ENCODE measurements around the gene CCDC91.

The CCDC91 gene

GRCh38 chr12:28513983-28514382 is 323.7 kb downstream of the CCDC91 start:
- DNase-seq (ENCODE audit: extremely low read depth in 1 of 2, low read depth in 1 of 2), result no peak

GRCh38 chr12:28517101-28517500 is 326.8 kb downstream of the CCDC91 start:
- no peak for DNase-seq (ENCODE audit: extremely low read depth in 1 of 2, low read depth in 1 of 2)

DNA sequence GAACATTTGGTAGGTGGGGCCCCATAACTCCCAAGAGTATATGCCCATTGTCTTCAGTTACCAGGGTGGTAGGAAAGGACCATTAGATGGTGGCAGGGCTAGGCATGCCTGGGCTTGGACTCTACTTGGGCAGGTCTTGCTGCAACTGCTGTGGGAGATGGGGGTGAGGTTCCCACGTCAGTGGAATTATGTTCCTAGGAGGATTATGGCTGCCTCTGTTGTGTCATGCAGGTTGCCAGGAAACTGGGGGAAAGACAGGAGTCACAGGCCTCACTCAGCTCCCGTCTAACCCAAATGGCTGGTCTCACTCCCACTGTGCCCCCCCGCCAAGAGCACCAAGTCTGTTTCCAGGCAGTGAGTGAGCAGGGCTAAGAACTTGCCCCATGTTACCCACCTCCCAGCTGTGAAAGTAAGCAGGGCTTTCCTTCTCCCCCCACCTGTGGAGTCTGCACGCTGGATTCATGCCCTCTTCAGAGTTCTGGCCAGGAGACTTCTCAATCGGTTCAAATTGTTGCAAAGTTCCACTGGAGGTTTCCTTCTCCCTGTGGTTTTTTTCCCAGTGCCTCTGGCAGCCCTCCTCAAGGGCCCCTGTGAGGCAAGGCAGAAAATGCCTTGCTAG is 337.5 kb downstream of the CCDC91 start:
- DNase-seq (ENCODE audit: extremely low read depth in 1 of 2, low read depth in 1 of 2), result no peak

- no peak for DNase-seq (ENCODE audit: extremely low read depth in 1 of 2, low read depth in 1 of 2)
Measured at GRCh38 chr12:28535216-28535615, 345.0 kb downstream of the CCDC91 start.

- no peak for DNase-seq (ENCODE audit: extremely low read depth in 1 of 2, low read depth in 1 of 2)
Measured at GRCh38 chr12:28536088-28536487, 345.8 kb downstream of the CCDC91 start.

DNA sequence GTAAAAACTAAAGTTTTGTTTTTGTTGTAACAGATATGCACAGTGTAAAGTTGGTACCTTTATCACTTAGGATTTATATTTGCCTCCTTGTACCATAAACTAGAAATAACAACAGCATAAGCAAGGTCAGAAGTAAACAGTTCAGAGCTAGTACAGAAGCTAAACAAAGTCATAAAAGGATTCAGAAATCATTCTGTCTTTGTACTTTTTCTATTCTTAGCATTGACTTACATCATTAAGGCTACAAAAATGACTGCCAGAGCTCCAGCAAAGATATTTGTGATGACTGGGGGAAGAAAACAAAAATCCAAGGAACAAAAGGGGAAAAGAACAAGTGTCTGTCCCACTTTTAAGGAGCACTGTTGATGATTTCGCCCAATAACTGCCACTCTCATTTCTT is 347.2 kb downstream of the CCDC91 start:
- DNase-seq (ENCODE audit: extremely low read depth in 1 of 2, low read depth in 1 of 2), result no peak

- DNase-seq (ENCODE audit: extremely low read depth in 1 of 2, low read depth in 1 of 2), result no peak
Measured at GRCh38 chr12:28539691-28540323, 349.6 kb downstream of the CCDC91 start.

DNA sequence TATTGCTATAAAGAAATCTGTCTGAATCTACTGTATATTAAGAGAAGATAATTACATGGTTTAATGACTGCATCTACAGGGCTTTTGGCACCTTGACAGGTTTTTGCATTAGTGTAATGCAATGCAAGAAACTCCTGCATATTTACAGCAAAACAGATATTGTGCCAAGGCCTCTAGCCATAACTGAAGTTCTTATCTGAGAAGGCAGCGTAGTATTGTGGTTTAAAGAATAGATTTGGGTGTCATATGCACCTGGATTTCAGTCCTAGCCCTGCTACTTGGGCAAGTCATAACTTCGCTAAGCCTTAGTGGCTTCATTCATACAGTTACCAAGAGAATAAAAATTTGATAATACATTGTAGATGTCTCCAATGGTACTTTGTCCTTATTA is 350.1 kb downstream of the CCDC91 start:
- no peak for DNase-seq (ENCODE audit: extremely low read depth in 1 of 2, low read depth in 1 of 2)

DNA sequence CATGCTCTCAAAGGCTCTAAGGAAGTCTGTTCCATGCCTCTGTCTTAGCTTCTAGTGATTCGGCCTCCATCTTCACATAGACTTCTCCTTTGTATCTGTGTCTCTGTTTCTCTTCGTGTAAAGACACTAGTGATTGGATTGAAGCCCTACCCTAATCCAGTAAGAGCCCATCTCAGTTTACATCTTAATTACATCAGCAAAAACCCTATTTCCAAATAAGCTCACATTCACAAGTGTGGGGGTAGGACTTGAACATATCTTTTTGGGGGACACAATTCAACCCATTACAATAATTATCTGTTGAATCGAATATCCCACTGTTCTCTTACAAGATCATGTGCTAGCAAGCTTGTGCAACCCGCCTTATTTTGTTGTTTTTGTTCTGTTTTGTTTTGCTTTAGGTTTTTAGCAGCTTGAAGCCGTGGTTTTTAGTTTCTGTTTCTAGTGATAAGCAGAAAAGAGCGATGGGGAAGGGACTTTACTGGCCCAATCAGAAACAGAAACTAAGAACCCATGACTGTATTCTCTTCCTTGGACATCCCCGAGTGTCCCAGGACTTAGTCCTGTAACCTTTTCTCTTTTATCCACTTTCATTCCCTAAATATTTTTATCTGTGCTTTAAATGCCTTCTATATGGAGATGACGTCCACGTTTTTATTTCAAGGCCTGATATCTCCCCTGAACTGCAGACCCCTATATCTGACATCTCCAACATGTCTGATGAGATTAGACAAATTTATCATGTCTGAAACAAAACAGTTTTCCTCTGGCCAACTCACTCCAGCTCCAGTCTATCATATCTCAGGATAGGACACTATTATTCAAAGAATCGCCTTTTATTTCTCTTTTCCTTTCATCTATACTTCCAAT is 353.0 kb downstream of the CCDC91 start:
- DNase-seq (ENCODE audit: extremely low read depth in 1 of 2, low read depth in 1 of 2), result no peak

DNA sequence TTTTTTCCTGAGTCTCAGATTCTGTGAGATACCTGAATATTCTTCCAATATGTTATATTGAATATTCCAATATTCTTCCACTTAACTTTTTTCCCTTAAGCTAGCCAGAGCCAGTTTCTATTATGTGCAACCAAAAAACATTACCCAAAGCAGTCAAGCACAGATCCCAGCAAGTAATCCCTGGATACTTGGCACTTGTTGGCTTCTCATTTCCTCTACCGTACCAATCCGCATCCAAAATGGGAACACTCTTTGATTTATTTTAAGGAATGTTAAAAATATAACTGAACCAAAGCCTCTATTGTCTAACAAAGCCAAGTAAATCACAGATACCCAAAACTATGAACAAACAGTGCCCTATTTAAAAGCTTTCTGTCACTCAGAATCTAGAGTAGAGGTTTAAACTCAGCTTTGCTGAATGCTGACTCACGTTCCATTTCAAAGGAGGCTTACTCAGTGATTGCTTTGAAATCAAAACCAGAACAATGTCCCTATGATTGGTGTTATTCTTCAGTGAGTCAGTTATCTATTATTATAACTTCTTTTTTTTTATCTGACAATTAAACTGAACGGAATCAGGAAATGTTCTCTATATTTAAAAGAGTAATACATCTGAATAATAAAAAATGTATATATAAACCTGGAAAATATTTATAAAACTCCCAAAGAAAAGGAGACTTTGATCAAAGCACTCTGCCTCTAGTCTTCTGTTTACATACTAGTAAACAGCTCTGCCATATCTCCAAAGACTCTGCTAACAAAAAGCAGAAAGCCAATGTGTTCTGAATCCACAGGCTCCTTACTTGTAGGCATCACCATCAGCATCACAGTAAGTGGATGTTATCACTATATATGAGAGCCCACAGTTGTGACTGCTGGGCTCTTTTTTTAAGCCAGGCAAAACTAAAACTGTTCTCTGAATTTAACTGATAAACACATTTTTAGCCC is 360.8 kb downstream of the CCDC91 start:
- no peak for DNase-seq (ENCODE audit: extremely low read depth in 1 of 2, low read depth in 1 of 2)

DNA sequence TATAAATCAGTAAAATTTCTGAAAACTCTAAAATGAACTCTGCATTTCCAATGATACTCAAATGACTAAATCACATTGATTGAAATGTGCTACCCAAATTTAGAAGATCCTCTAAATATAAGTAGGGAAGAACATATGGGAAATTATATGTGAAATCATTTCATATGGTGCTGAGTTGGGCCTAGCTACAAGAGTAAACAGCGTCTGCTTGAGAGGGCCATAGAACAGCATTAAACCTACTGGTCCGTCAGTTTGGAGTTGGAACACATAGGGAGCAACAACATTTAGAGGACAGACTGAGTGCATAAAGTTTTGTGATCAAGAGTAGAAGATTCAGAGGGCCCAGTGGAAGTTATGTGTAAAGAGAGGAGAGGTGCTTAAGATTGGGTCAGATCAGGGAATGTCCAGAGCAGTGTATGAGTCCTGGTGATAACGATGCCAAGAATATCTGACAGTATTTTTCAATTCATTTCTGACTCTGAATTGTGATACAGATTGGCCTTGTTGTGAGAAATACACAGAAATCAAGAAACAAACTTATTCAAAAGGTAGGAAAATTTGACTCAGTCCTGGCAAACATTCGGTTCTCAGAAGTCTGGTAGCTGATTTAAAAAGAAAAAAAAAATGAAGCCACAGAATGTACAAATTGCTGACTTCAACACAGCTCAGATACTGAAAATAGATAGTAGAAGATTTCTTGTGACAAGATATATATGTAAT is 362.2 kb downstream of the CCDC91 start:
- no peak for DNase-seq (ENCODE audit: extremely low read depth in 1 of 2, low read depth in 1 of 2)

GRCh38 chr12:28555748-28556147 is 365.5 kb downstream of the CCDC91 start:
- no peak for DNase-seq (ENCODE audit: extremely low read depth in 1 of 2, low read depth in 1 of 2)

- no peak for DNase-seq (ENCODE audit: extremely low read depth in 1 of 2, low read depth in 1 of 2)
Measured at GRCh38 chr12:28558250-28558649, 368.0 kb downstream of the CCDC91 start.

- DNase-seq (ENCODE audit: extremely low read depth in 1 of 2, low read depth in 1 of 2), result no peak
Measured at GRCh38 chr12:28563286-28563685, 373.0 kb downstream of the CCDC91 start.

DNA sequence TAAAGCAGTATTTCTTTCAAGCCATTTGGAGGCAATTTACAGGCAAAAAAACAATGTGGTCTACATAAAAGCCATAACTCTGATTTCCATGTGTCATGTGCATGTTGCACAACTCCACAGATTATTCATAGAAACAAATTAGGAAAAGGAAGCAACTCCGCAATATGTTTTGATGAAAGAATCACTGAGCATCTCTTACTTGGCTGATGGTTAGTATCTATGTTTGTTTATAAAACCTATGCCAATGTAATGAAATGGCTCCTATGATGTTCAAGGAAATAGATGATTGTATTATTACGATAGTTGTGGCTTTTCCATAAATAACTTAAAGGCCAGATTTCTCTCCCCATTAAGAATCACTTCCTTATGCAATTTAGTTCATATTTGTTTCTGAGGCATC is 373.7 kb downstream of the CCDC91 start:
- DNase-seq (ENCODE audit: extremely low read depth in 1 of 2, low read depth in 1 of 2), result no peak

DNA sequence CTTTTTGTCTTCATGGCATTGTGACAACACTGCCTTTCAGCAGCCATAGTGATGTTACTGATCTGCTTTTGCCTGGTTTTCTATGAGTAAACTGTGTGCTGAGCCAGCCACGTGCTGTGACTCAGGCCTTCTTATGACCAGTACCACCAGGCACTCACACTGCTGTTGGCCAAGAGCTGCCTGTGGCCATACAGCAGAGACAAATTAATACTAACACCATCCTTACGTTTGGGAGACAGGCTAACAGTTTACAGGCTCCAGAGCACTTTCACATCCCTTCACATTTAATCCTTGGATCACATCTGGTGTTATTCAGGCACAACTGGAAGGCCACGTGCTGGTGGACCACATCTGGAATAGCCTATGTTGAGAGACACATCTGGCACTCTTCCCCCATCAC is 377.9 kb downstream of the CCDC91 start:
- no peak for DNase-seq (ENCODE audit: extremely low read depth in 1 of 2, low read depth in 1 of 2)

GRCh38 chr12:28568704-28569103 is 378.4 kb downstream of the CCDC91 start:
- no peak for DNase-seq (ENCODE audit: extremely low read depth in 1 of 2, low read depth in 1 of 2)

GRCh38 chr12:28569698-28570411 is 379.6 kb downstream of the CCDC91 start:
- no peak for DNase-seq (ENCODE audit: extremely low read depth in 1 of 2, low read depth in 1 of 2)

DNA sequence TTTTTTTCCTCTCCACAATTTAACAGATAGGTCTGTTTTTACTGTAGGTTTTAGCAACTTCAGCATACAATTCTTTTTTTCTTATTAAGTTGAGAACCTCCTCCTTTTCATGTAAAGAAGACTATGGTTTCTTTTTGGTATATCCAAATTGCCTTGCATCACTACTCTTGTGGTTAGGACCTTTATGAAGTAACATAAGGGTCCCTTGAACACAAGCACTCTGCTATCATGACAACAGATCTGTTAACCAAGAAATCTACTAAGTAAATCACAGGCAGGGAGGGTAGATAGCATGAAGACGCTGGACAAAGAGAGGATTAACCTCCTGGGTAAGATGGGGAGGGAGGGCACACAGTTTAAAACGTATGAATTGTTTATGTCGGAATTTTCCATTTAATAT is 380.6 kb downstream of the CCDC91 start:
- DNase-seq (ENCODE audit: extremely low read depth in 1 of 2, low read depth in 1 of 2), result no peak

Data from activated CD8-positive, alpha-beta memory T cell treated with anti-CD3 and anti-CD28 coated beads for 1 hour (primary cell).